ES-I3 (cell line): Measurements from ENCODE around the gene CNPPD1.

Experiments
- H3K36me3 ChIP-seq: 2 replicates; pipeline ENCODE4 v1.6.1; 2013; ENCODE audit warnings: mild to moderate bottlenecking, low read length, control low read depth, moderate library complexity; ENCODE audit not compliant: insufficient read depth
- H3K4me1 ChIP-seq: 2 replicates; pipeline ENCODE4 v1.6.1; 2013; ENCODE audit warnings: mild to moderate bottlenecking, control low read depth, low read length; ENCODE audit not compliant: insufficient read depth
- H3K9ac ChIP-seq: 2 replicates; pipeline ENCODE4 v1.6.1; 2013; ENCODE audit warnings: low read depth, mild to moderate bottlenecking, low read length, moderate library complexity
- H3K9me3 ChIP-seq: 2 replicates; pipeline ENCODE4 v1.6.1; 2013; ENCODE audit warnings: mild to moderate bottlenecking, low read length, moderate library complexity; ENCODE audit not compliant: control insufficient read depth, insufficient read depth

The CNPPD1 gene

DNA sequence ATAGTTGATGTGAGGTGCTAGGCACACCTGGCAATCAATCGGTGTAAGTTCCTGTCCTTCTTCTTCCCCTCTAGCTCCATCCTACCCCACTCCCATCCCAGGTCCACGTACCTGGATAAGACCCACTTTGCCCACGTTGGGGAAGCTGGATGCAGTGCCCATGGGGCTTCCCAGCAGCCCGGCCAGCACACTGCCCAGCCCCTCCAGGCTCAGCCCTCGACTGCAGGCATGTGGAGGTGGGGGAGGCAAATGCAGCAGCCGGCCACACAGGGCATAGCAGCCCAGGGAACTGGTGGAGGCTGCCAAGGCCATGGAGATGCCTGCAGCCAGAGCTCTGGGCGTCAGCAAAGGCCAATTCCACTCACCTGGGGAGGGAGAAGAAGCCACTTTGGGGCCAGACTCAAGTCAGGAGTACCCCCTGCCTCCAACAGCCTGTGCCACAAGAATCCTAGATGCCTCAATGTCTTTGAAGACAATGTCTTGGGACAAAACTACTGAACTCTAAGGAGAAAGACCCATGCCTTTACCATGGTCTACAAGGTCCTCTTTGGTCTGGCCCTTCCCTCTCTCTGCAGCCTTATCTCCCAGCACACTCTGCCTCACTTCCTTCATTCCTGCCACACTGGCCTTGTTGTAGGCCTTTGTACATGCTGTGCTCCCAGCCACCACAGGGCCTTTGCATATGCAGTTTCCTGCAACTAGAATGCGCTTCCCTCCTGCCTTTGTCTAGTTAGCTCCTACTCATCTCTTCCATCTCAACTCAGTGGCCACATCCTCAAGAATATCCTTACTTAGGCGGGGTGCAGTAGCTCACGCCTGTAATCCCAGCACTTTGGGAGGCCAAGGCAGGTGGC, 11.4 kb downstream of the CNPPD1 start:
- Histone ChIP-seq H3K9ac (no peak overlapping the region), H3K4me1 (no peaks in the 10 kb centered on the region; the same call in 1 of the 2 replicates), H3K36me3 (no peaks in the 10 kb centered on the region), H3K9me3 (no peaks in the 10 kb centered on the region)

DNA sequence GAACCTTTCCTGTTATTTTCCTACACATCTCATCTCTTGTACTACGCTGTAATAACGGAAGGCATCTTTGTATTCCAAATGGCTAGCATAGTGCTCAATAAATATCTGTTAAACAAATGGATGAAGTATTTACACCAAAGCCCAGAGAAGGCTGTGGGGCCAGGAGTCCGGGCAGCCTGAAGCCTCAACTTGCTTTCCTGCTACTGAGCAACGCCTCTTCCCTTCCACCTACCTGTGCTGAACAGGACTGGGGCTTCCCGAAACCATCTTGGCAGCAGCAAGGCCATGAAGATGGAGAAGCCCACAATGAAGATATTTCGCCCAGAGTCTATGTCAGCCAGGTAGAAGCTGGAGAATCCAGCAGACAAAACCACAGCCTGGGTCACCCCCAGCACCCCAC, 13.6 kb downstream of the CNPPD1 start:
- Histone ChIP-seq H3K9ac (no peak overlapping the region), H3K36me3 (no peaks in the 10 kb centered on the region), H3K9me3 (no peaks in the 10 kb centered on the region), H3K4me1 (no peaks in the 10 kb centered on the region; the same call in 1 of the 2 replicates)

- Histone ChIP-seq H3K9ac (peak overlapping the region; percentile 87; the same call in 1 of the 2 replicates), H3K36me3 (no peaks in the 10 kb centered on the region), H3K9me3 (no peaks in the 10 kb centered on the region), H3K4me1 (no peaks in the 10 kb centered on the region; the same call in 1 of the 2 replicates)
Measured at GRCh38 chr2:219161097-219161496, 15.6 kb downstream of the CNPPD1 start.

DNA sequence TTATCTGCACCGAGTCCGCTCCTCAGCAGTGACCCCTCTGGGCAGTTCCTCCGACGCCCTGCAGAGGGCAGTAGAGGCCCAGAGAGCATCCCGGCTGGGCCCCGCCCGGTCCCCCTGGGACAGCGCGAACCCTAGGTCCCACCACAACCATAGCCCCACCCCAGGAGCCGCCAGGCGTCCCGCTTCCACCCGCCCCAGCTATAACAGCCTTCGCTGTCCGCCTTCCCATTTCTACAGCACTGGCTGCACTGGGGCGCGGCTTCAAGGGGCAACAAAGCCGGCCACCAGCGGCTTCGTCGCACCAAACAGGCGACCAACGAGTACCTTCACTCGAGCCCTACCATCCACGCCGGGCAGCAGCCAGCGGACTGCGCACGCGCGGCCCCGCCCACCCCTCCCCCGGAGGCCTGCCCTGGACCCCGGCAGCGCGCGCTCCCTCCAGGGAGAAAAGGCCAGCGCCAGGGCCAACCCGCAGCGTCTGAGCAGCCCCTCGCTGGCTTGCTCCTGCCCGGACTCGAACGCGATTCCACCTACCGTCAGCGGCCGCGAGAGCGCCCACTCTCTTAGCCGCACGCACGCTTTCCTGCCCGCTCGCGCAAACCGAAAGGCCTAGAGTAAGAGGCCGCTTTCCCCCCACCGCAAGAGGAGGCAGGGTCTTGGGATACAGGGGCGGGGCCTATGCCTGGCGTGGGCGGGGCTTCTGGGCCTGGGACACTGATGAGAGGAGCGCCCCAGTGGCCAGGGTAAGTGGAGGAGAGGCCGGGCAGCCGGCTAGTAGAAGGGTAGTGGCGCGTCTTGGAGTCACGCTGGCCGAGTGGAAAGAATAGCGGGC, 16.3 kb downstream of the CNPPD1 start, which contains the start of gene NHEJ1:
Gene NHEJ1 (minus strand): TSS at position 630 of the 832 bp plus-strand sequence. CDS start 2,453 bp downstream, outside the sequence.
- peak within 1 kb of the TSS; percentile 87 for H3K9ac ChIP-seq
- H3K9me3 ChIP-seq: no peaks in the 10 kb centered on the region
- H3K36me3 ChIP-seq: no peaks in the 10 kb centered on the region
- H3K4me1 ChIP-seq: no peaks in the 10 kb centered on the region; the same call in 1 of the 2 replicates

- peak overlapping the region; percentile 87; the same call in 1 of the 2 replicates for H3K9ac ChIP-seq
- H3K36me3 ChIP-seq: no peaks in the 10 kb centered on the region
- H3K4me1 ChIP-seq: no peaks in the 10 kb centered on the region; the same call in 1 of the 2 replicates
- H3K9me3 ChIP-seq: no peaks in the 10 kb centered on the region
Measured at GRCh38 chr2:219159771-219160185, 16.9 kb downstream of the CNPPD1 start.

GRCh38 chr2:219158586-219158985, 18.1 kb downstream of the CNPPD1 start:
- Histone ChIP-seq H3K9ac (no peak overlapping the region), H3K36me3 (no peaks in the 10 kb centered on the region; the same call in 1 of the 2 replicates), H3K4me1 (no peaks in the 10 kb centered on the region; the same call in 1 of the 2 replicates), H3K9me3 (no peaks in the 10 kb centered on the region)

DNA sequence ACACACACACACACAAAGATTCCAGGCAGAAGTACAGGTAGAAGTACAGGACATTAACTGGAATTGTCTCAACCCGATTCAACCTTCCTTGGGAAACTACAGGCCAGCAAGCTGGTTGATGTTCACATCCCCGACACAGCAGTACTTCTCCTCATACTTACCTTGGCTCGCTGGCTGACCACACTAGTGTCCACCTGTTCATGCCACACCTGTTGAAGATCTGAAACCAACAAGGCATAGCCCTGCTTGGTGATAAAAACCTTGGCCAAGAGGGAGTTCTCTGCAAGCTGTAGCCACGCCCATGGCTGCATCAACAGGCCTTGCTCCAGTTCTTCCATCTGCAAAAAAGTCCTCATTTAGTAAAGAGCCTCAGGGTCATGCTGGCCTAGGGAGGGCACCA, 18.7 kb downstream of the CNPPD1 start:
- Histone ChIP-seq H3K4me1 (no peaks in the 10 kb centered on the region; the same call in 1 of the 2 replicates), H3K9ac (no peak overlapping the region), H3K9me3 (no peaks in the 10 kb centered on the region), H3K36me3 (no peaks in the 10 kb centered on the region; the same call in 1 of the 2 replicates)

DNA sequence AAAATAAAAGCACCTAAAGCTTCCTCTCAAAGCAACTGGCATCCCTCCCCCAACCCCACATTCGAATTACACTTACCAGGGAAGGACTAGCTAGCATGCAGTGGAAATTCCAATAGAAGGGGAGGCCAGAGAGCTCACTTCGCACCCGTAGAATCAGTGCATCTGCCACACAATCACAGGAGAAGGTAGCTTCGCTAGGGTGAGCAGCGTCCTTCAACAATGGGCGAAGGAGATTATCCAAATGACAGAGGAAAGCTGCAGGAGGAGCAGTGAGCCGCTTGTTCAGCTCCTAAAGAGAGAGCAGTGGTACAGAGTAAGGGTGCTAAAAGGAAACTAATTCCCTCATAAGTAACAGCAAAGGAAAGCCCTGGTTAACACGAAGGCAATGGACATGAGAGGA, 19.3 kb downstream of the CNPPD1 start:
- no peaks in the 10 kb centered on the region for H3K9me3 ChIP-seq
- H3K36me3 ChIP-seq: no peaks in the 10 kb centered on the region; the same call in 1 of the 2 replicates
- no peaks in the 10 kb centered on the region; the same call in 1 of the 2 replicates for H3K4me1 ChIP-seq
- no peak overlapping the region for H3K9ac ChIP-seq

GRCh38 chr2:219155054-219155644, 21.6 kb downstream of the CNPPD1 start:
- no peaks in the 10 kb centered on the region; the same call in 1 of the 2 replicates for H3K36me3 ChIP-seq
- no peaks in the 10 kb centered on the region for H3K4me1 ChIP-seq
- H3K9ac ChIP-seq: no peak overlapping the region
- no peaks in the 10 kb centered on the region for H3K9me3 ChIP-seq

DNA sequence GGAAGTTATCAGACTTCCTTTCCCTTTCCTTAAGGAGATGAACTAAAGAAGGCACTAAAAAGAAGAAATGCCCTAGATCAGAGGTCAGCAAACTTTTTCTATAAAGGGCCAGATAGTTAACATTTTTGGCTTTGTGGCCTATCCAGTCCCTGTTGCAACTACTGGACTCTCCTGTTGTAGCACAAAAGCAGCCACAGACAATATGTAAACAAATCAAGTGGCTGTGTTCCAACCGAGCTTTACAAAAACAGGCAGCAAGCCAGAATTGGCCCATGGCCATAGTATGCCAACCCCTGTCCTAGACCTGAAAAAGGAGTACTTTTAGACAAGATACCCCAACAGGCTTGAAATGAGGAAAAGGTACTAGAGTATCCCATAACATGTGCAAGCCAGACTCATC, 27.1 kb downstream of the CNPPD1 start:
- no peaks in the 10 kb centered on the region; the same call in 1 of the 2 replicates for H3K36me3 ChIP-seq
- H3K9me3 ChIP-seq: no peaks in the 10 kb centered on the region
- H3K9ac ChIP-seq: no peak overlapping the region
- H3K4me1 ChIP-seq: no peaks in the 10 kb centered on the region

DNA sequence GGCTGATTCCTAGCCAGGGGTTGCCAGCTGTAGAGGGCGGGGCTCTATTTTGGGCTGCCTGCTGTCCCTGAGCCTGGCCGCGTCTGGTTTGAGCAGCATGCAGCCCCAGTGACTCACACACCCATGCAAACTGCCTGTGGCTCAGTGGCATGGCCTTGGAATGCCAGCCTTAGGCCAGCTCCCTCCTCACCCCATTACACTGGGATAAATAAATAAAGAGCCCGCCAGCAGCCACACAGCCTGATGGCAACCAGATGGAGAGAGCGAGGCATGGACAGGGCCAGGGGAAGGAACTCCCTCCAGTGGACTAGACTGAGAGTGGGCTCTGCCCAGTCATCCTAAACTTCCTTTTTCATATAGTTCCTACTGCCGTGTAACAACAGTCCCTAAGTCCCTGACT, 34.4 kb downstream of the CNPPD1 start:
- H3K4me1 ChIP-seq: no peaks in the 10 kb centered on the region
- no peaks in the 10 kb centered on the region for H3K9me3 ChIP-seq
- no peak overlapping the region for H3K9ac ChIP-seq
- H3K36me3 ChIP-seq: no peaks in the 10 kb centered on the region

GRCh38 chr2:219140722-219141121, 36.0 kb downstream of the CNPPD1 start:
- Histone ChIP-seq H3K9ac (no peak overlapping the region), H3K36me3 (no peaks in the 10 kb centered on the region), H3K4me1 (no peaks in the 10 kb centered on the region), H3K9me3 (no peaks in the 10 kb centered on the region)

DNA sequence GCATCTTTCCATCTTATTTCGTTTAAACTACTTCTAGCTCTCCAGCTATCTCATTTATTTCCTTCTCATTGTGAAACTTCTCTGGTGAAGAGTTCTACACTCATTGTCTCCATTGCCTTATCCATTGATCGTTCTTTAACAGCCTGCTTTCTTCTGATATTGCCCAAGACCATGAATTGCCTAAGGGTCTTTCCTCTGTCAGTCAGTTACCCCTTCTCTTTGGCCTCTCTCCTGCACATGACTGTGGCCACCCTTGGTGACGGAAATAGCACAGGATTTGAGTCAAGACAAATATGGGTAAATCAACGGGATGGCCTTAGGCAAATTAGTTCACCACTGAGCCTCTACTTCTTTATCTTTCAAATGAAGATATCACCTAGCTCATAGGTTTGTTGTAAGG, 42.7 kb downstream of the CNPPD1 start:
- Histone ChIP-seq H3K4me1 (no peaks in the 10 kb centered on the region), H3K36me3 (no peaks in the 10 kb centered on the region), H3K9me3 (no peaks in the 10 kb centered on the region), H3K9ac (no peak overlapping the region)

DNA sequence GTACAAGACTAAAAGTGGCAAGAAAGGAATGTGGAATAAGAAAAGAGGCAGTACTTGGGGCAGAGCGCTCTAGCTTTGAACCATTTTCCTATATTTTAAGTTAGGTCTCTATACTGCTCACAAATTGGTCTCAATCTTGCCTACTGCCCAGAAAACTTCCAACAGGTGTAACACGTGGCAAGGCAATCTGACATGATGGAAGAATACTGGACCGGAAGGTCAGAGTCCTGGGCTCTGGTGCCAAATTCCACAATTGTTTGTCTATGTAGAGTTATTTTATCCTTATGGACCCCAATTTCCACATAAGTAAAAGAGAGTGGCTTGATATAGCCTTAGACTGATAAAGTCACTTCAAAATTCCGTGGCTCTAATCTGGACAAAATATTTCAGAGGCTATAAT, 45.0 kb downstream of the CNPPD1 start:
- Histone ChIP-seq H3K9me3 (no peaks in the 10 kb centered on the region), H3K4me1 (no peaks in the 10 kb centered on the region), H3K36me3 (no peaks in the 10 kb centered on the region), H3K9ac (no peak overlapping the region)
